GM21447 (cell line): ENCODE measurements around the gene MRTFA.
"Not testable (repeated sequence)": the region's sequence is repeated elsewhere in the genome, so short reads cannot be mapped to it uniquely, and the experiment has no call there.

Source experiments
- ATAC-seq: cut with Tn5 transposase; IDR thresholded peaks from one replicate; pipeline ENCODE4 v1.9.1; 2021; ENCODE audit not compliant: unreplicated experiment

MRTFA gene

DNA sequence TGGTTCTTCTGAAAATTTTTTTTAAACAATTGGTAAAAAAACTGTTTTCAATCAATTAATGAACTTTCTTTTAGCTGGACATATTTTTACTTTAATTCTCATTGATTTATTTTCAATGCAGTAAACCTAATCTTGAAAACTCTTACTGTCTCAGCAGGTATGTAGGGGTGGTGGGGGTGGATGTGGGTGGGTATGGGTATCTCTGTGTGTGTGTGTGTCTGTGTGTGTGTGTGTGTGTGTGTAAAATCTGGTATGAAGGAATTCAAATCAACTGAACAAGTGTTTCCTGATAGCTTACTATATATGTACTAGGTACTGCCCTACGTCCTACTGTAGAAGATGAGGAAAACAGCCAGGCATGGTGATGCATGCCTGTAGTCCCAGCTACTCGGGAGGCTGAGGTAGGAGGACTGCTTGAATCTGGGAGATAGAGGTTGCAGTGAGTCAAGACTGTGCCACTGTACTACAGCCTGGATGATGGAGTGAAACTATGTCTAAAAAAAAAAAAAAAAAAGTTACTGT is 75.5 kb downstream of the MRTFA start:
- ATAC-seq: no peak

DNA sequence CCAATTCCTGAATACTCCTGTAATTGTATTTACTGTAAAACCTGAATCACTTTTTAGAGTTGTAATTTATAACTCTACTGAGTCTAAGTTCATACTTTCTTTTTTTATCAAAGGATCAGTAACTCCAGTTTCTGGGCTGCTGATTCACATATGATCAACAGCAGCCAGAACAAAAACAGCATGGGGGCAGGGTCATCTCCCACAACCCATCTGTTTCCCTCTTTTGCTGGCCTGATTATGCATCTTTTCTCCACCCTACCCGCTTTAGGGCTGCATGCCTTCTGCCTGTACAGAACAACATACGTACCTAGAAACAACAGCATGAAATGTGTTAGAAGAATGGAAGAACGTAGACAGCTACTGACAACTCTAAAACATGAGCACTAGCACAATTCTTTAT is 76.0 kb downstream of the MRTFA start:
- ATAC-seq: no peak

DNA sequence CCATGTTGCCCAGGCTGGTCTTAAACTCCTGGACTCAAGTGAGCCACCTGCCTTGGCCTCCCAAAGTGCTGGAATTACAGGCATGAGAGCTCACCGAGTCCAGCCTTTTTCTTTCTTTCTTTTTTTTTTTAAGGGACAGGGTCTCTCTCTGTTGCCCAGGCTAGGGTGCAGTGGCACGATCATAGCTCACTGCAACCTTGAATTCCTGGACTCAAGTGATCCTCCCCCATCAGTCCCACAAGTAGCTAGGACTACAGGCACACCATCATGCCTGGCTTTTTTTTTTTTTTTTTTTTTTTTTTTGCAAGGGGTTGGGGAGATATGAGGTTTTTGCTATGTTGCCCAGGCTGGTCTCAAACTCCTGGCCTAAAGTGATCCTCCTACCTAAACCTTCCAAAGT is 78.5 kb downstream of the MRTFA start:
- ATAC-seq: no peak

DNA sequence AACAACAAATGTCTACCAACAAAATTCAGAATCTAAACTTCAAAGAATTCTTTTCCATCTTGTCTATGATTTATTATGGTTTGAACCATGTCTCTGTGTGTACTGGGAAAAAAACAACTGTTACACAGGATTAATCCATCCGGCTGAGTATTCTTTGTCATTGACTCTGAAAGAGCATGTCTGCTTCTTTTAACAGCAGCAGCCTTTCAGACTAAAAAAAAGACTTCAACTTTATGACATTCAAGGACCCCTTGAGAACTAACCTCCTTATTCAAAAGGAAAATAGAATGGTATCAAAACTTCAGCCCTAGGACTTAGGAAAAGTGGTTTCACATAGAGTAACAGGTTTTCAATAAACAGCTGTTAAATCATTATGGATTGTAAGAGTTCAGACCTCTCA is 79.9 kb downstream of the MRTFA start:
- ATAC-seq: no peak

DNA sequence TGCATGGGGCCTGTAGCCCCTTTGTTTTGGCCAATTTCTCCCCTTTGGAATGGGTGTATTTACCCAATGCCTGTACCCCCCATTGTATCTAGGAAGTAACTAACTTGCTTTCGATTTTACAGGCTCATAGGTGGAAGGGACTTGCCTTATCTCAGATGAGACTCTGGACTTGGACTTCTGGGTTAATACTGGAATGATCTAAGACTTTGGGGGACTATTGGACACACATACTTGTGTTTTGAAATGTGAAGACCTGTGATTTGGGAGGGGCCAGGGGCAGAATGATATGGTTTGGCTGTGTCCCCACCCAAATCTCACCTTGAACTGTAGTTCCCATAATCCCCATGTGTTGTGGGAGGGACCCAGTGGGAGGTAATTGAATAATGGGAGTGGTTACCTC is 82.5 kb downstream of the MRTFA start:
- ATAC-seq: not testable (repeated sequence)

DNA sequence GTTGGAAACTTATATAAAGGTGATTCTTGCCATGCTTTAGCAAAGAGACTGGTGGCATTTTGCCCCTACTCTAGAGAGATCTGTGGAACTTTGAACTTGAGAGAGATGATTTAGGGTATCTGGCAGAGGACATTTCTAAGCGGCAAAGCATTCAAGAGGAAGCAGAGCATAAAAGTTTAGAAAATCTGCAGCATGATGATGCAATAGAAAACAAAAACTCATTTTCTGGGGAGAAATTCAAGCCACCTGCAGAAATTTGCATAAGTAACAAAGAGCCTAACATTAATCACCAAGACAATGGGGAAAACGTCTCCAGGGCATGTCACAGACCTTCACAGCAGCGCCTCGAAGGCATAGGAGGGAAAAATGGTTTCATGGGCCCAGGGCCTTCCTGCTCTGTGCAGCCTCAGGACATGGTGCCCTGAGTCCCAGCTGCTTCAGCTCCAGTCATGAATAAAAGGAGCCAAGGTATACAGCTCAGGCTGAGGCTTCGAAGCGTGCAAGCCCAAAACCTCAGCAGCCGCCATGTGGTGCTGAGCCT is 83.4 kb downstream of the MRTFA start:
- ATAC-seq: no peak

DNA sequence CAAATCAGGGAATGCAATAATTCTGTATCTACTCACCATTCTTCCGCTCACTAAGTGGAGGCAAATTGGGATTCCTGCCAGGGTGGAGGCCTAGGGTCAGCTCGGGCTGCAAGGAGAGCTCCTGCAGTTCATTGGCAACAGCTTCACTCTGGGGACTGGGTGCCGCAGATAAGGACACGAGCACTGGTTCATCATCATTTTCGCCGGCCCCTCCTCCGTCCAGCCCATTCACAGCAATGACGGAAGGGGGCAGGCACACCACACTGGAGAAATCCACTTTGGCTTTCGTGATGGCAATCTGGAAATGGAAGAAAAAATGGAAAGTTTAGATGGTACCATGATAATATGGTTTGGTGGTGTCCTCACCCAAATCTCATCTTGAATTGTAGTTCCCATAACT is 84.4 kb downstream of the MRTFA start:
- ATAC-seq: no peak

DNA sequence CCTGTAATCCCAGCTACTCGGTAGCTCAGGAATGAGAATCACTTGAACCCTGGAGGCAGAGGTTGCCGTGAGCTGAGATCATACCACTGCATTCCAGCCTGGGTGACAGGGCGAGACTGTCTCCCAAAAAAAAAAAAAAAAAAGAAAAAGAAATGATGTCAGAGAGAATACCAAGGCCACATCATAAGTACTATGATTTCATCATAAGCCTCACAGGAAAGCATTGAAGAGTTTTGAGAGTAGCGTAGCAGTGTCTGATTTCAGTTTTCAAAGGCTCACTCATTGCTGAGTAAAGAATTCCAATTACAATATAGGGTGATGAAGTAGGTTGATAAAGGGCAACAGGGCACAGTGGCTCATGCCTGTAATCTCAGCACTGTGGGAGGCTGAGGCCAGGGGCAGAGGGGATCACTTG is 88.8 kb downstream of the MRTFA start:
- no peak for ATAC-seq

DNA sequence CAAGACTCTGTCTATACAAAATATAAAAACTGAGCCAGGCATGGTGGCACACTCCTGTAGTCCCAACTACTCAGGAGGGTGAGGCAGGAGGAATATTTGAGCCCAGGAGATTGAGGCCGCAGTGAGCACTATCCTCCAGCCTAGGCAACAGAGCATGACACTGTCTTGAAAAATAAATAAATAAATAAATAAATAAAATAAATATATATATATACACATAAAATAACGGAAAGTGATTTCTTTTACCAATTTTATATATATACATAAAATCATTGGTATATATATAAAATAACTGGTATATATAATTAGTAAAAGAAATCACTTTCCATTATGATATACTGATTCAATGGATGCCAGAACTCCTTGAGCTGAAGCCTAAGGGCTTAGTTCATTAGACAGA is 91.8 kb downstream of the MRTFA start:
- no peak for ATAC-seq

DNA sequence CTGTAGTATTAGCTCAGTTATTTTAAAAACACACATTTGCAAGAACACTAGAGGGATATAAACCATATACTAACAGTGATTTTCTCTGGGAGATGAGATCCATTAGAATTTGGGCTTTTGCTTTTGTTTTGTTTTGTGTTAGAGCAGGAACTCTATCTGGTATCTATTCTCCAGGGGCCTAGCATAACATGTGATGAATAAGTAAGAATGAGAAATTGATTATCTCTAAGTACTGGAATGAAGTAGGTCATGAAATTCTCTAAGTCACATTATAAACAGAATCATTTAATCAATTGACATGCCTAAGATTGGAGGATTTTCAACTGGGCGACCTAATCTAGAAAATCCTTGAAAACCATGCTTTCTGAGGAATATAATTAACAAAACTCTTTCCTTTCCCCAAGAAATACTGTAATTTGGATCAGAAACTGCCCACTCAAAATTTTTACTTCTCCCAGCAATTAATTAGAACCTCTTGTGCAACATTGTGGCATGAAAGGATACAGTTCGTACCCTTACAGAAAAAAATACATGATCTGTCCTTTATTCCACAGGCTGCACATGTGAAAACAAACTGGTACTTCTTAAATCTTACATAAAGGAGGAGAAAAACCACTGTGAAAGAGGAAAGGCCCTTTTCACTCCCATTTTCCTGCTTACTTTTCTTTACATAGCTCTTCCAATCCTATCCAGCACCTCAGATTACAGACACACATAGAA is 93.5 kb downstream of the MRTFA start:
- ATAC-seq: no peak

DNA sequence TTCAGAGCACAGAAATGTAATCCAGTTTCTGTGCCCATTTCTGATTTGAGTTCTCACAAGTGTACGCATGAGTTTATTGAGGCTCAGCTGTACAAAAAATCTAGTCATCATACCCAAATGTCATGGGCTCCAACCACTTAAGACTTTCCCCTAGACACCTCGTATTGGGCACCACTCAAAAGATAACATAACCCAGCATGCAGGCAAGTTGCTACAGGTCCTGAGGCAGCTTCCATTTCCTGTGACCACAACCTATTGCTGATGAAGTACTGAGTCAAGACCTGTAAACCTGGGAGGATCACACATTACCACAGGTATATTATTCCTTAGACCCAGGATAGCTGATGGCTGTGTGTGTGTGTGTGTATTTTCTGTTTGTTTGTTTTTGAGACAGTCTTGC is 95.2 kb downstream of the MRTFA start:
- ATAC-seq: no peak

DNA sequence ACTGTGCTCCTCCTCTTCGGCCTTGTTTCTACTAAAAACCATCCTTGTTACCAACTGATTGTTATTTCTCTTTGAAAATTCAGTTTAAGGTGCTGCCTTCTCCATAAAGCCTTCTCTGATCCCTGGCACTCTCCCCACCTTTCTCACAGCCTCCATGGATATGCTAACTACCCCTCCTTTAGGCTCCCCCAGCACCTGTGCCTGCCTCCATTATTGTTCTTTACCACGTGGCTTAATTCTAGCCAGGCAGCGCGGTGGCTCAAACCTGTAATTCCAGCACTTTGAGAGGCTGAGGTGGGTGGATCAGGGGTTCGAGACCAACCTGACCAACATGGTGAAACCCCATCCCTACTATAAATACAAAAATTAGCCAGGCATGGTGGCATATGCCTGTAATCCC is 96.3 kb downstream of the MRTFA start:
- ATAC-seq: no peak

DNA sequence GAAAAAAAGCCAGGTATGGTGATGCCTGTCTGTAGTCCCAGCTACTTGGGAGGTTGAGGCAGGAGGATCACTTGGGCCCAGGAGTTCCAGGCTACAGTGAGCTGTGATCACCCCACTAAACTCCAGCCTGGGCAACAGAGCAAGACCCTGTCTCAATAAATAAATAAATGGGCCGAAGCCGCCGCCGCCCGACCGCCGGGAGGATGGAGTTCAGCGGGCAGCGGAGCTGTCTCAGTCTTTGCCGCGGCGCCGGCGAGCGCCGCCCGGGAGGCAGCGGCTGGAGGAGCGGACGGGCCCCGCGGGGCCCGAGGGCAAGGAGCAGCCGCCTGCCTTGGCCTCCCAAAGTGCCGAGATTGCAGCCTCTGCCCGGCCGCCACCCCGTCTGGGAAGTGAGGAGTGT is 100.4 kb downstream of the MRTFA start:
- not testable (repeated sequence) for ATAC-seq

DNA sequence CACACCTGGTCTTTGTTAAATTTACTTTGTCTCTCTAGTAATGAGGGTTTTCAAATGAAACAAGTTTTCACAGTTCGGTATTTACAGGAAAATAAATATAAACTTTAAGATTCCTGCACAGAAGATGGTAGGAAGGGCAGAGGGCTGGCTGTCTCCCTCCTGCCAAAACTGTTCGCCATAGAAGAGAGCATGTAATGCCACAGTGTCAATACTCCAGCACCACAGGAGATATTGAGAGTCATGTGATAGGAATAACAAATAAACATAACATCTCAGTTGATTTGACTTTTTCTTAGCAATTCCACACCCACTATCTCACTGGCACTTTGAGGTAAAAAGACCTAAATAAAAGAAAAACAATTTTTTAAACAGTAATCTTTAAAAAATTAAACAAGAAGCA is 100.9 kb downstream of the MRTFA start:
- ATAC-seq: no peak

DNA sequence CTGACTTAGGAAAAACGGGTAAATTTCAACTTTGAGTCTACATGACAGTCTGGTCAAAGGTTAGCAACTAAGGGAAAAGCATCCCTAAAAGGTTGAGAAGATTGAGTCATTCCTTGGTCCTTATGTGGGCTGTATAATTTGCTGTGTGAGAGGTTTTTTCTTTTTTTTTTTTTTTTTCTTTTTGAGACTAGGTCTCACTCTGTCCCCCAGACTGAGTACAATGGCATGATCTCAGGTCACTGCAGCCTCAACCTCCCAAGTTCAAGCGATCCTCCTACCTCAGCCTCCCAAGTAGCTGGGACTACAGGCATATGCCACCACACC is 101.4 kb downstream of the MRTFA start:
- ATAC-seq: no peak

DNA sequence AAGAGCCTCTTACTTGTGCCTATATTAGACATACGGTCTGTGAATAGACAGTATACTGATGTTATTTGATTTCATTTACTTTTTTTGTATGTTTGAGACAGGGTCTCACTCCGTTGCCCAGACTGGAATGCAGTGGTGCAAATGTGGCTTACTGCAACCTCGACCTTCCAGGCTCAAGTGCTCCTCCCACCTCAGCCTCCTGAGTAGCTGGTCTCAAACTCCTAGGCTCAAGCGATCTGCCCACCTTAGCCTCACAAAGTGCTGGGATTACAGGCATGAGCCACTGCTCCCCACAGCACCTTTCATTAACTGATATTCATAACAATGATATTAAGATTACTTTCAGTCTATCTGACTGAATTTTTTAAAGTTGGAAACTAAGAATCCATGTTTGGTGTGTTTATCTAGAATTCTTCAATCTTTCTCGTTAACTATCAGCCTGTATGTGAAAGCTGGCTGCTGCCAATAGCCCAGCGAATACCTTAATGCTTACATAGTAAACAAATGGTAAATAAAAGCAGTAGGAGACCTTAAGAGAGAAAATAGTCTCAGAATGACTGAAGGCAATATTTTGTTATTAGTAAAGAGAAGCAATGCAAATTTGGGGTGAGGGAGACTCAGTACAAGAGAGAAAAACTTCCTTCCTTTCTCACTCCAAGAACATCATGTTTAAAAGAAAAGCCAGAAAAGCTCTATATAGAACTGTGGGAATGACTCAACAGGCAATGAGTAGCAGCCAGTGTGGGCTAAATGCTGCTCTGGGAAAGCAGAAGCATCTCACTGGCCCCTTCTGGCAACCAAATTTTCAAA is 101.9 kb downstream of the MRTFA start:
- no peak for ATAC-seq

DNA sequence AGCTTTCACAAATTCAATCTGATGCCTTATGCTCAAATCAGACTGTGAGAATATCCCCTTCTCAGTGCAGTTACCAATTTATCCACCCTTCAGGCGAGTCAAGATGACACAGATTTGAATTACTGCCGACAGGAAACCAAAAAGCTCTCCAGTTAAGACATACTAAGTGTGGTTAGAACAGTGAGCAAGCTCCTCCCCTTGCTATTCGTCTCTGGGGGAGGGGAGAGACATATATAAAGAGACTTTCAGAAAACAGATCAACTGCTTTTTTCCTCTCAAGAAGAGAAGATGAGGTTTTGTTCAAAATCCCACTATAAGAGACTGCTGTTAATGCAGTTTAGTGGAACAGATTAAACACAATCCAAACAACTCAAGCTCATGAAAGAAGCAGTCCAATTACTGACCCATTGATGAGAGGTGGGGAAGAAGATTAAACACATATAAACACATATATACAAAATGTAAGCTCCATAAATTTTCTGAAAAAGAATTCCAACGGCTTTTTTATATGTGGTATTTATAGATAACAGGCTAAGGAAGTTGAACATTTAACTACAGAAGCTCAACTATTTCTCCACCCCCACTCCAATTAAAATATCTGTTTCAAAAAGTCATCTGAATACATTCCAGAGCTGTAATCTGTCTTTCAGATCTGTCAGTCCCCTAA is 102.7 kb downstream of the MRTFA start:
- ATAC-seq: no peak

DNA sequence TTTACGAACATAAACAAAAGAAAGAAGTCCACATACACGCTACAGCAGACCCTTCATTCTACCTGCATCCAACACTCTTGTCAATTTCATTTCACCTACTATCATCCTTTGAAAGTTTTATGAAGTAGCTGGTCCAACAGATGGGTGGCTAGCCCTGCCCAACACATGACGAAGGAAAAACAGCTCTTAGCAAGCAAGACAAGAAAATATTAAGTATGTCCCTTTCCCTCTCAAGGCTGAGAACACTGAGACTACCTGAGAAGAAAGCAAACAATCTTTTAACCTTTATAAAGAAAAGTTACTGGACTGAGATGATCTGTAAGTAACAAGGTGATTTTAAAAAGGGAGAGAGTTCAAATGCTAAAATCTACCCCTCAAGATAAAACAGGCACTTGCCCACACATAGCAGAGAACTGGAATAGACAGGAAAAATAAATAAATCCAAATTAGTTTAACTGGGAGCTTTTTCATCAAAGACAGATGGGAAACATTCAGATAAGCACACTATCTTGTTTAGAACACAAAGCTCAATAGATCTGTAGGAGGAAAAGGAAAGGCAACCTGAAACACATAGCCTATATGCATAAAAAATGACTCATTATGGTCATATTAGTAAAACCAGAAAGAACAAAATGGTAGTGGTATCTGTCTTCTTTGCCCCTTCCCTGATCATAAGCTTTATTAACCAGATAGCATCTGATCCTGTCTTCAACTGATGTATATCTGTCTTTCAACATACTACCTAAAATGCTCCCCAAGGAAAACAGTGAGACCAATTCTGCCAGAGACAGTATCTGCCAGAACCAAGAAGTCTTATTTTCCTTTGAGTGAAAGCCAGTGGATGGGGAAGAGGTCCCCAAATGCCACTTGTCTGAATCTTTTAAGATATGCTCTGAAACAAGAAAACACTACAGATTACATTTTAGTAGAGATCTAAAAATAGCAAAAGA is 104.3 kb downstream of the MRTFA start:
- ATAC-seq: no peak

DNA sequence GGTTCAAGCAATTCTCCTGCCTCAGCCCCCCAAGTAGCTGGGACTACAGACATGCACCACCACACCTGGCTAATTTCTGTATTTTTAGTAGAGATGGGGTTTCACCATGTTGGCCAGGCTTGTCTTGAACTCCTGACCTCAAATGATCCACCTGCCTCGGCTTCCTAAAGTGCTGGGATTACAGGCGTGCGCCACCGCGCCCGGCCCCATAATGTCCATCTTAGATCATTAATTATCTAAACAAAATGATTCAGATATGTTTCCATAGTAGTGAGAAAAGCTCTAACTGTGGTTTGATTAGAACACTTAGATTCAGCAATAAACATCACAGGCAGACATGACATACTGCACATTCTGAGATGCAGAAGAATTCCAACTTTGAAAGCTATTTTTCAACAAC is 106.1 kb downstream of the MRTFA start:
- ATAC-seq: not testable (repeated sequence)

DNA sequence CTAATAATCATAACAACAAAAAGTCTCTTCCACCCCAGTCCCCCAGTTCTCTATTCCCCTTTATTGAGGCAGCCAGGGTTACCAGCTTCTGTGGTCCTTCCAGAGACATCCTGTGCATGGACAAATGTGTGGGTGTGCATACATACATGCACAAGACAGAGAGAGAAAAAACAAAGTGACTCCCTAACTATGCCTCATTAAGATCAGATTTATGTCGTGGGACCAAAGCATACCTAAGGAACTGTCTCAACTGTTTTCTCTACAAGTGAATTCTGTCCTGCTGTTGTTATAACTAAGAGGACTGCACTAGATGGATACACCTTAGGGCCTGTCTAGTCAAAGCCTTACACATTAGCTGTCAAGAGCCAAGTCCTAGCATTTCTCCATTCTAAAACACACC is 106.7 kb downstream of the MRTFA start:
- no peak for ATAC-seq

DNA sequence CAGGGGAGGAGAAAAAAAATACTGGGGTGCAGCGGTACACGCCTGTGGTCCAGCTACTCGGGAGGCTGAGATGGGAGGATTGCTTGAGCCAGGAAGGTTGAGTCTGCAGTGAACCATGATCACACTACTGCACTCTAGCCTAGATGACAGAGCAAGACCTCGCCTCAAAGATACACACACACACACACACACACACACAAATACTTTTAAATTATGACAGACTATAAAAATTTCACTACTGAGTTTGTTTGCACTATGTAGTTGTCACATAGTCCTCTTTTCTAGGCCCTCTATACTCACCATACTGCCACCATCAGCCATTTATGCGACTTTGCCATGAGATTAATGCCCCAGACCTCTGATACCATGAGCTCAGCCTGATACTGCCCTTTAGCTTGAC is 109.6 kb downstream of the MRTFA start:
- no peak for ATAC-seq
